ENCODE measurements around the gene CNTN4. TPM values are rescaled to one million over a fixed set of nuclear protein-coding genes. Genes with fewer than 3 reads are reported as not detected.

CNTN4 gene
- total RNA-seq, 4 donors from 2014 or later: 5.8 to 15.5 (median 9.0) TPM

DNA sequence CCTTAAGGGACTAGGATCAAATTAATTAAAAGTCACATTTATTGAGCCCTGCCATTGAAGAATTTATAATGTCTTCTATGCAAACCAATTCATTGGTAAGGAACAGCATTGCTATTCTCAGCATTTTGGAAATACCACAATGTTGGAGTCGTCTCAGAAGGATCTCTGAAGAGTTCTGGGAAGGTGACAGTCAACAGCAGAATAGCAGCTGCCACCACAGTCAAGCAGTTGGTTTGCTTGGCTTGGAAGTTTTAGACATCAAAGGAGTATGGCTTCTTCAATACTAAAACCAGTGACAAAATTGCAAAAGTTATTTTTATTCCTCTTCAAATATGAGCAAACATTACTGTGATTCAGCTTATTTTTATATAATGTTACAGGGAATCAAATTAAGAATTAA is 167.9 kb downstream of the CNTN4 start:
- Histone ChIP-seq H3K4me1 (no peaks in the 10 kb centered on the region), H3K9me3 (no peaks in the 10 kb centered on the region), H3K27ac (no peak overlapping the region), H3K36me3 (no peaks in the 10 kb centered on the region), H3K27me3 (no peaks in the 10 kb centered on the region), H3K4me3 (no peak overlapping the region)
- no peak for ATAC-seq
- TF ChIP-seq POLR2AphosphoS5 (IDR thresholded peaks at IDR 0.05): no peak
- TF ChIP-seq EP300 (IDR thresholded peaks at IDR 0.05): no peak
- no peak for TF ChIP-seq POLR2A (IDR thresholded peaks at IDR 0.05)
- TF ChIP-seq CTCF (IDR thresholded peaks at IDR 0.05): no peak
- WGBS, 2 donors (ENCODE audit: low coverage in 1 of 2): 69 to 82% methylated on average over 1 of the region's 1 CpG

GRCh38 chr3:2268779-2269178 is 170.1 kb downstream of the CNTN4 start:
- Histone ChIP-seq H3K4me3 (no peak overlapping the region), H3K9me3 (no peaks in the 10 kb centered on the region), H3K4me1 (no peaks in the 10 kb centered on the region), H3K27me3 (no peaks in the 10 kb centered on the region), H3K27ac (no peak overlapping the region), H3K36me3 (no peaks in the 10 kb centered on the region)
- TF ChIP-seq EP300 (IDR thresholded peaks at IDR 0.05) (no peak), CTCF (IDR thresholded peaks at IDR 0.05) (no peak), POLR2AphosphoS5 (IDR thresholded peaks at IDR 0.05) (no peak), POLR2A (IDR thresholded peaks at IDR 0.05) (no peak)
- ATAC-seq: no peak
- WGBS, 2 donors (ENCODE audit: low coverage in 1 of 2): 59 to 86% methylated on average over 2 of the region's 3 CpGs

- ATAC-seq: no peak
- H3K4me1 ChIP-seq: no peaks in the 10 kb centered on the region
- no peak for TF ChIP-seq POLR2AphosphoS5 (IDR thresholded peaks at IDR 0.05)
- no peak for TF ChIP-seq EP300 (IDR thresholded peaks at IDR 0.05)
- H3K9me3 ChIP-seq: no peaks in the 10 kb centered on the region
- no peak overlapping the region for H3K4me3 ChIP-seq
- no peaks in the 10 kb centered on the region for H3K27me3 ChIP-seq
- H3K27ac ChIP-seq: no peak overlapping the region
- WGBS, 2 donors (ENCODE audit: low coverage in 1 of 2): 9 to 17% methylated on average over 1 of the region's 1 CpG
- no peaks in the 10 kb centered on the region for H3K36me3 ChIP-seq
Observed at GRCh38 chr3:2274526-2274925, 175.9 kb downstream of the CNTN4 start.

DNA sequence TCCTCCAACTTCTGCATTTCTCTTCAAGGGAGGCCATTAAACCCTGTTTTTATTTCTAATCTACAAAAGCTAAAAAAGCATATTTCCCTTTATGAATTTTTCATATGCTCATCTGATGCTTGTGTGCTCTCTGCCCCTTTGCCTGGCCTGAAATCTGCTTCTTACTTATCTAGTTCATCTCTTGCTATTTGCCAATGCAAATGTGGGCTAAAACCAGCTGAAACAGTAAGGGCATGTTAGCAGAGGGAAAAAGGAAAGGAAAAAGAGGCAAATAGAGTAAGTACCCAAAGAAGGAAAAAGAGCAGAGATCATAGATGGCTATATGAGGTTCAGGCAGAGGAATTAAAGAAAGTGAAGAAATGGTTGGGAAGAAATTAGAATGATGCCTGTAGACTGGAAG is 185.2 kb downstream of the CNTN4 start:
- Histone ChIP-seq H3K9me3 (no peaks in the 10 kb centered on the region), H3K4me1 (no peaks in the 10 kb centered on the region), H3K4me3 (no peak overlapping the region), H3K27ac (no peak overlapping the region), H3K36me3 (no peaks in the 10 kb centered on the region), H3K27me3 (no peaks in the 10 kb centered on the region)
- no peak for ATAC-seq
- no peak for TF ChIP-seq POLR2AphosphoS5 (IDR thresholded peaks at IDR 0.05)
- no peak for TF ChIP-seq CTCF (IDR thresholded peaks at IDR 0.05)
- TF ChIP-seq EP300 (IDR thresholded peaks at IDR 0.05): no peak
- no peak for TF ChIP-seq POLR2A (IDR thresholded peaks at IDR 0.05)

- WGBS, 2 donors (ENCODE audit: low coverage in 1 of 2): 97 to 100% methylated on average over 2 to 3 of the region's 3 CpGs
- Histone ChIP-seq H3K4me3 (no peak overlapping the region), H3K4me1 (no peaks in the 10 kb centered on the region), H3K9me3 (no peaks in the 10 kb centered on the region), H3K27ac (no peak overlapping the region), H3K27me3 (no peaks in the 10 kb centered on the region), H3K36me3 (no peaks in the 10 kb centered on the region)
- no peak for ATAC-seq
- no peak for TF ChIP-seq POLR2AphosphoS5 (IDR thresholded peaks at IDR 0.05)
- no peak for TF ChIP-seq CTCF (IDR thresholded peaks at IDR 0.05)
- no peak for TF ChIP-seq POLR2A (IDR thresholded peaks at IDR 0.05)
- TF ChIP-seq EP300 (IDR thresholded peaks at IDR 0.05): no peak
Observed at GRCh38 chr3:2300938-2301337, 202.3 kb downstream of the CNTN4 start.

Data from gastroesophageal sphincter (tissue), 4 donors.